ENCODE data around the gene POP5. TPM values are rescaled to one million over a fixed set of nuclear protein-coding genes. Genes with fewer than 3 reads are reported as not detected.

POP5 gene
- total RNA-seq, 4 donors from 2014 or later, result 7.5 to 26.9 (median 22.5) TPM

GRCh38 chr12:120538281-120539156 lies 42.7 kb downstream of the POP5 start:
- TF ChIP-seq POLR2A (IDR thresholded peaks at IDR 0.05) (no peak), CTCF (IDR thresholded peaks at IDR 0.05) (no peak)

GRCh38 chr12:120537856-120538220 lies 43.4 kb downstream of the POP5 start:
- WGBS, 2 donors, result 54 to 60% methylated on average over 4 of the region's 4 CpGs
- intact Hi-C loops (cut with DNase I; ENCODE audit: low total_unique reads), result loop anchor here (5.0 kb wide), 1 partner anchor 91 kb away; the partner anchor contains the start of genes GATC and TRIAP1
- TF ChIP-seq CTCF (IDR thresholded peaks at IDR 0.05) (no peak), POLR2A (IDR thresholded peaks at IDR 0.05) (no peak)
- no peak overlapping the region for H3K4me3 ChIP-seq (ENCODE audit: low read depth, poor library complexity, severe bottlenecking)
- no peak for DNase-seq (ENCODE audit: low spot score in 2 of 2)

More at GRCh38 chr12:120538281-120539156, 42.7 kb downstream of the POP5 start:
- H3K4me3 ChIP-seq (ENCODE audit: low read depth, poor library complexity, severe bottlenecking), result no peak overlapping the region
- intact Hi-C loops (cut with DNase I; ENCODE audit: low total_unique reads), result loop anchor here (5.0 kb wide), 1 partner anchor 91 kb away; the partner anchor contains the start of genes GATC and TRIAP1
- no peak for DNase-seq (ENCODE audit: low spot score in 2 of 2)
- 24 to 25% methylated on average over 6 of the region's 6 CpGs for WGBS, 2 donors

GRCh38 chr12:120536064-120536791 lies 45.0 kb downstream of the POP5 start:
- H3K4me3 ChIP-seq (ENCODE audit: low read depth, poor library complexity, severe bottlenecking), result no peak overlapping the region
- intact Hi-C loops (cut with DNase I; ENCODE audit: low total_unique reads), result loop anchor here (5.0 kb wide), 1 partner anchor 89 kb away; the partner anchor contains the start of genes GATC and TRIAP1
- no peak for TF ChIP-seq POLR2A (IDR thresholded peaks at IDR 0.05)
- no peak for TF ChIP-seq CTCF (IDR thresholded peaks at IDR 0.05)
- no peak for DNase-seq (ENCODE audit: low spot score in 2 of 2)
- 48 to 50% methylated on average over 13 of the region's 13 CpGs for WGBS, 2 donors

GRCh38 chr12:120534703-120535655 lies 46.2 kb downstream of the POP5 start:
- no peak for TF ChIP-seq POLR2A (IDR thresholded peaks at IDR 0.05)
- no peak for TF ChIP-seq CTCF (IDR thresholded peaks at IDR 0.05)
- 3 to 4% methylated on average over 23 to 35 of the region's 52 CpGs for WGBS, 2 donors
- DNase-seq (ENCODE audit: low spot score in 2 of 2), result peak in 1 of 2 donors; percentile 90

GRCh38 chr12:120534203-120534702 lies 46.9 kb downstream of the POP5 start, which contains the start of gene RNF10:
RNF10 (plus strand) TSS chr12:120534356; CDS start chr12:120534812, 456 bp downstream.
- WGBS, 2 donors, result 0 to 2% methylated on average over 32 to 38 of the region's 43 CpGs
- TF ChIP-seq CTCF (IDR thresholded peaks at IDR 0.05) (no peak), POLR2A (IDR thresholded peaks at IDR 0.05) (peak in 1 of 2 donors; percentile 85)
- peak within 1 kb of the TSS; percentile 99 for H3K4me3 ChIP-seq (ENCODE audit: low read depth, poor library complexity, severe bottlenecking)
- intact Hi-C loops (cut with DNase I; ENCODE audit: low total_unique reads), result no loop called here
- DNase-seq (ENCODE audit: low spot score in 2 of 2), result peak; percentile 78 to 94

More at GRCh38 chr12:120534703-120535655, 46.2 kb downstream of the POP5 start:
- peak overlapping the region; percentile 99 for H3K4me3 ChIP-seq (ENCODE audit: low read depth, poor library complexity, severe bottlenecking)
- intact Hi-C loops (cut with DNase I; ENCODE audit: low total_unique reads), result loop anchor here (5.0 kb wide), 1 partner anchor 88 kb away; the partner anchor contains the start of genes GATC and TRIAP1
